ENCODE measurements around the gene ANKS3.

- TF ChIP-seq CTCF (IDR thresholded peaks at IDR 0.05) (no peak), POLR2A (IDR thresholded peaks at IDR 0.05) (no peak)
Observed at GRCh38 chr16:4691666-4692412, 42.2 kb downstream of the ANKS3 start.
